ENCODE results near the gene KCTD17. TPM values are rescaled to one million over a fixed set of nuclear protein-coding genes. Genes with fewer than 3 reads are reported as not detected.

Gene KCTD17
- total and polyA plus RNA-seq, 2 of the 4 experiments (the other 2 are of a cell fraction), result 28.3 to 37.3 TPM

DNA sequence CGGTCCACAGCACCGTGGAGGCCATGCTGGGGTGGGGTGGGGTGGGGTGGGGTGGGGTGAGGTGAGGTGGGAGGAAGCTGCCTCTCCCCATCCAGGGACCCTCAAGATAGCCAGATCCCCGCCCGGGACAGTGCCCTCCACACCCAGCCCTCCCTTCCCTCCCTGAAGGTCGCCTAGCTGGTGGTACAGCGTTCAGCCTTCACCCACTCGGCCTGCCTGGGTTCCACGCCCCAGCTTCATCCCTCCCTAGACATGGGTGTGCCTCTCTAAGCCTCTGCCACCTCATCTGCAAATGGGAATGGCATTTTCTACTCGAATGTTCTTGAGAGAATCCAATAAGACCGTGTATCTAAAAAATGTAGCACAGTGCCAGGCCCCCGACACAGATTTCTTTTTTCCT lies 17.8 kb downstream of the KCTD17 start:
- Histone ChIP-seq H2BK5ac (ENCODE audit: low read depth, low read length, poor library complexity, severe bottlenecking) (no peak overlapping the region), H3K9me3 (ENCODE audit: control insufficient read depth, insufficient read depth, low read length) (no peaks in the 10 kb centered on the region), H3K4me3 (ENCODE audit: insufficient read depth, low read depth, low read length) (no peak overlapping the region), H3K27ac (ENCODE audit: insufficient read depth, low read length) (no peak overlapping the region), H2BK15ac (ENCODE audit: low read depth, low read length) (no peak overlapping the region), H2AK9ac (replicated peaks; ENCODE audit: low read depth, low read length, poor library complexity) (no peak overlapping the region), H2BK120ac (ENCODE audit: low read depth, low read length) (no peak overlapping the region), H3K27me3 (ENCODE audit: control insufficient read depth, insufficient read depth, low read length) (peaks cover 34% of the 10 kb centered on the region), H3K14ac (replicated peaks; ENCODE audit: low read depth, low read length) (no peak overlapping the region), H3K36me3 (ENCODE audit: control insufficient read depth, insufficient read depth, low read length) (no peaks in the 10 kb centered on the region), H3K9me1 (ENCODE audit: insufficient read depth, low read length) (no peaks in the 10 kb centered on the region), H3K4ac (ENCODE audit: low read depth, low read length) (no peak overlapping the region), H4K5ac (ENCODE audit: low read depth, low read length) (no peak overlapping the region), H3K4me1 (ENCODE audit: control insufficient read depth, insufficient read depth, low read length) (no peaks in the 10 kb centered on the region), H2BK20ac (ENCODE audit: low read depth, low read length) (no peak overlapping the region), H4K8ac (ENCODE audit: low read depth in 2 of 2, low read length in 2 of 2) (no peak overlapping the region), H2AFZ (replicated peaks; ENCODE audit: low read length, poor library complexity) (no peak overlapping the region), H3K56ac (ENCODE audit: extremely low read depth, insufficient read depth, low read length) (no peak overlapping the region), H3K9ac (ENCODE audit: low read depth, low read length) (no peak overlapping the region), H4K91ac (ENCODE audit: insufficient read depth, low read depth, low read length) (no peak overlapping the region), H4K20me1 (ENCODE audit: insufficient read depth, low read length) (no peaks in the 10 kb centered on the region), H3K79me1 (ENCODE audit: low read depth in 1 of 2, low read length in 2 of 2) (no peaks in the 10 kb centered on the region), H2AK5ac (ENCODE audit: low read depth, low read length) (no peak overlapping the region), H3K18ac (ENCODE audit: low read depth, low read length) (no peak overlapping the region), H3K23ac (ENCODE audit: low read depth, low read length) (no peak overlapping the region), H3K4me2 (ENCODE audit: low read depth, low read length) (no peak overlapping the region)
- BruUV-seq (replicated peaks), result no TSS peak
- DNase-seq (no peak), ATAC-seq (ENCODE audit: low read depth) (no peak)
- WGBS, 2 experiments (ENCODE audit: extremely low coverage in 2 of 2, insufficient read length in 1 of 2), result no CpG with 5 or more reads among the region's 11 CpGs
- POLR2A ChIA-PET (ENCODE audit: unreplicated experiment), result no interaction called here
- intact Hi-C loops (cut with micrococcal nuclease), result no loop called here
- CTCF ChIA-PET, result no interaction called here
- TF ChIP-seq NFE2L2 (IDR thresholded peaks at IDR 0.05; ENCODE audit: low read depth, low read length), result no peak
- no peak for TF ChIP-seq BHLHE40 (IDR thresholded peaks at IDR 0.05; ENCODE audit: low read depth, low read length)
- no peak for TF ChIP-seq CHD1 (IDR thresholded peaks at IDR 0.05; ENCODE audit: low read depth, low read length)
- TF ChIP-seq RFX5 (IDR thresholded peaks at IDR 0.05; ENCODE audit: low read depth, low read length), result no peak
- TF ChIP-seq MAFK (IDR thresholded peaks at IDR 0.05; ENCODE audit: low read depth, low read length), result no peak
- TF ChIP-seq FOS (IDR thresholded peaks at IDR 0.05; ENCODE audit: low read depth, low read length), result no peak
- no peak for TF ChIP-seq POLR2A (IDR thresholded peaks at IDR 0.05; ENCODE audit: low read depth, low read length)
- TF ChIP-seq, protein P1, sequence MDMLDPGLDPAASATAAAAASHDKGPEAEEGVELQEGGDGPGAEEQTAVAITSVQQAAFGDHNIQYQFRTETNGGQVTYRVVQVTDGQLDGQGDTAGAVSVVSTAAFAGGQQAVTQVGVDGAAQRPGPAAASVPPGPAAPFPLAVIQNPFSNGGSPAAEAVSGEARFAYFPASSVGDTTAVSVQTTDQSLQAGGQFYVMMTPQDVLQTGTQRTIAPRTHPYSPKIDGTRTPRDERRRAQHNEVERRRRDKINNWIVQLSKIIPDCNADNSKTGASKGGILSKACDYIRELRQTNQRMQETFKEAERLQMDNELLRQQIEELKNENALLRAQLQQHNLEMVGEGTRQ (IDR thresholded peaks at IDR 0.05; ENCODE audit: low read depth, low read length), result no peak
- TF ChIP-seq RAD21 (IDR thresholded peaks at IDR 0.05; ENCODE audit: low read length), result no peak
- TF ChIP-seq, protein P2, sequence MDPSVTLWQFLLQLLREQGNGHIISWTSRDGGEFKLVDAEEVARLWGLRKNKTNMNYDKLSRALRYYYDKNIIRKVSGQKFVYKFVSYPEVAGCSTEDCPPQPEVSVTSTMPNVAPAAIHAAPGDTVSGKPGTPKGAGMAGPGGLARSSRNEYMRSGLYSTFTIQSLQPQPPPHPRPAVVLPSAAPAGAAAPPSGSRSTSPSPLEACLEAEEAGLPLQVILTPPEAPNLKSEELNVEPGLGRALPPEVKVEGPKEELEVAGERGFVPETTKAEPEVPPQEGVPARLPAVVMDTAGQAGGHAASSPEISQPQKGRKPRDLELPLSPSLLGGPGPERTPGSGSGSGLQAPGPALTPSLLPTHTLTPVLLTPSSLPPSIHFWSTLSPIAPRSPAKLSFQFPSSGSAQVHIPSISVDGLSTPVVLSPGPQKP (IDR thresholded peaks at IDR 0.05; ENCODE audit: borderline replicate concordance, low read depth, low read length), result no peak
- TF ChIP-seq, protein P3, sequence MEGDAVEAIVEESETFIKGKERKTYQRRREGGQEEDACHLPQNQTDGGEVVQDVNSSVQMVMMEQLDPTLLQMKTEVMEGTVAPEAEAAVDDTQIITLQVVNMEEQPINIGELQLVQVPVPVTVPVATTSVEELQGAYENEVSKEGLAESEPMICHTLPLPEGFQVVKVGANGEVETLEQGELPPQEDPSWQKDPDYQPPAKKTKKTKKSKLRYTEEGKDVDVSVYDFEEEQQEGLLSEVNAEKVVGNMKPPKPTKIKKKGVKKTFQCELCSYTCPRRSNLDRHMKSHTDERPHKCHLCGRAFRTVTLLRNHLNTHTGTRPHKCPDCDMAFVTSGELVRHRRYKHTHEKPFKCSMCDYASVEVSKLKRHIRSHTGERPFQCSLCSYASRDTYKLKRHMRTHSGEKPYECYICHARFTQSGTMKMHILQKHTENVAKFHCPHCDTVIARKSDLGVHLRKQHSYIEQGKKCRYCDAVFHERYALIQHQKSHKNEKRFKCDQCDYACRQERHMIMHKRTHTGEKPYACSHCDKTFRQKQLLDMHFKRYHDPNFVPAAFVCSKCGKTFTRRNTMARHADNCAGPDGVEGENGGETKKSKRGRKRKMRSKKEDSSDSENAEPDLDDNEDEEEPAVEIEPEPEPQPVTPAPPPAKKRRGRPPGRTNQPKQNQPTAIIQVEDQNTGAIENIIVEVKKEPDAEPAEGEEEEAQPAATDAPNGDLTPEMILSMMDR (conservative IDR thresholded peaks at IDR 0.05; ENCODE audit: low read depth, low read length), result no peak
- in situ Hi-C loops (cut with MboI; ENCODE audit: low sequenced_read_pairs), result no loop called here
- dilution Hi-C loops (cut with HindIII; ENCODE audit: low sequenced_read_pairs, unreplicated experiment), result no loop called here

All from IMR-90 (cell line).